ENCODE data around the gene WASL. TPM values are rescaled to one million over a fixed set of nuclear protein-coding genes. Genes with fewer than 3 reads are reported as not detected.

The WASL gene
- total RNA-seq, 1 experiment from 2014 or later: 33.2 TPM

- H3K36me3 Mint-ChIP-seq (ENCODE audit: insufficient read depth, unreplicated experiment): peaks cover 6% of the 10 kb centered on the region
- H3K9me3 Mint-ChIP-seq (ENCODE audit: low read depth, unreplicated experiment): no peaks in the 10 kb centered on the region
- intact Hi-C loops (cut with micrococcal nuclease; ENCODE audit: unreplicated experiment): no loop called here
- no TSS peak for BruUV-seq (replicated peaks)
- peaks cover 8% of the 10 kb centered on the region for H3K4me1 Mint-ChIP-seq (ENCODE audit: low read depth, unreplicated experiment)
- CTCF ChIA-PET: no interaction called here
- H3K27ac Mint-ChIP-seq (ENCODE audit: unreplicated experiment): no peak overlapping the region
- TF ChIP-seq, protein P1, sequence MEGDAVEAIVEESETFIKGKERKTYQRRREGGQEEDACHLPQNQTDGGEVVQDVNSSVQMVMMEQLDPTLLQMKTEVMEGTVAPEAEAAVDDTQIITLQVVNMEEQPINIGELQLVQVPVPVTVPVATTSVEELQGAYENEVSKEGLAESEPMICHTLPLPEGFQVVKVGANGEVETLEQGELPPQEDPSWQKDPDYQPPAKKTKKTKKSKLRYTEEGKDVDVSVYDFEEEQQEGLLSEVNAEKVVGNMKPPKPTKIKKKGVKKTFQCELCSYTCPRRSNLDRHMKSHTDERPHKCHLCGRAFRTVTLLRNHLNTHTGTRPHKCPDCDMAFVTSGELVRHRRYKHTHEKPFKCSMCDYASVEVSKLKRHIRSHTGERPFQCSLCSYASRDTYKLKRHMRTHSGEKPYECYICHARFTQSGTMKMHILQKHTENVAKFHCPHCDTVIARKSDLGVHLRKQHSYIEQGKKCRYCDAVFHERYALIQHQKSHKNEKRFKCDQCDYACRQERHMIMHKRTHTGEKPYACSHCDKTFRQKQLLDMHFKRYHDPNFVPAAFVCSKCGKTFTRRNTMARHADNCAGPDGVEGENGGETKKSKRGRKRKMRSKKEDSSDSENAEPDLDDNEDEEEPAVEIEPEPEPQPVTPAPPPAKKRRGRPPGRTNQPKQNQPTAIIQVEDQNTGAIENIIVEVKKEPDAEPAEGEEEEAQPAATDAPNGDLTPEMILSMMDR (IDR thresholded peaks at IDR 0.05; ENCODE audit: unreplicated experiment): no peak
- no peak for DNase-seq
- H3K27me3 Mint-ChIP-seq (ENCODE audit: unreplicated experiment): no peaks in the 10 kb centered on the region
- no peak overlapping the region for H3K4me3 Mint-ChIP-seq (ENCODE audit: low read depth, unreplicated experiment)
Observed at GRCh38 chr7:123687161-123687560, 61.6 kb downstream of the WASL start.

- Mint-ChIP-seq H3K27me3 (ENCODE audit: unreplicated experiment) (no peaks in the 10 kb centered on the region), H3K36me3 (ENCODE audit: insufficient read depth, unreplicated experiment) (no peaks in the 10 kb centered on the region), H3K4me3 (ENCODE audit: low read depth, unreplicated experiment) (no peak overlapping the region), H3K4me1 (ENCODE audit: low read depth, unreplicated experiment) (no peaks in the 10 kb centered on the region), H3K27ac (ENCODE audit: unreplicated experiment) (no peak overlapping the region), H3K9me3 (ENCODE audit: low read depth, unreplicated experiment) (no peaks in the 10 kb centered on the region)
- CTCF ChIA-PET: interaction anchor here (0.7 to 1.4 kb wide), 4 partner anchors 115 to 190 kb away, joined by 3 to 9 read pairs (median 8); no protein-coding TSS in a partner anchor
- TF ChIP-seq, protein P1 (IDR thresholded peaks at IDR 0.05; ENCODE audit: unreplicated experiment): peak; percentile 21
- intact Hi-C loops (cut with micrococcal nuclease; ENCODE audit: unreplicated experiment): loop anchor here (1.0 to 5.0 kb wide), 5 partner anchors 47 to 190 kb away; partner anchors contain the start of gene WASL
- no TSS peak for BruUV-seq (replicated peaks)
- peak; percentile 24 for DNase-seq
Observed at GRCh38 chr7:123682690-123683089, 66.1 kb downstream of the WASL start.

DNA sequence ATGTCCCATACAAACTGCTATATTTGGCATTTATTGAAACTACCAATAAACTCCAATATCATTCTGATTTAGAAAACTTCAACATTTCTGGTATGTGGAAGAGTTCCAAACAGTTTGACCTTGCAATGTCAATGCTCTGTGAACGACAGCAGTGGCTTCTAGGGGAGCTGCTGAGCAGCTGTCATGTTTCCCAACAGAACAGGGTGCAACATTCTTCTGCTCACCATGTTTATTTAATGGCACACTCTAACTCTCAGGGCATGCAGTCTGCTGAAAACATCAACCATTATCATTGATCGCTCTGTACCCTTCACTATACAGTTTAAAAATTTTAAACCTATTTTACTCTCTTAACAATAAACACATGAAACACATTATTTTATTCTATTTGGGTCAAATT, 67.2 kb downstream of the WASL start:
- H3K36me3 Mint-ChIP-seq (ENCODE audit: insufficient read depth, unreplicated experiment): no peaks in the 10 kb centered on the region
- intact Hi-C loops (cut with micrococcal nuclease; ENCODE audit: unreplicated experiment): loop anchor here (5.0 kb wide), 1 partner anchor 66 kb away; the partner anchor contains the start of gene WASL
- H3K4me3 Mint-ChIP-seq (ENCODE audit: low read depth, unreplicated experiment): no peak overlapping the region
- no peaks in the 10 kb centered on the region for H3K27me3 Mint-ChIP-seq (ENCODE audit: unreplicated experiment)
- no peak for DNase-seq
- CTCF ChIA-PET: interaction anchor here (1.4 kb wide), 1 partner anchor 184 kb away, joined by 8 read pairs; no protein-coding TSS in a partner anchor
- TF ChIP-seq, protein P1 (IDR thresholded peaks at IDR 0.05; ENCODE audit: unreplicated experiment): no peak
- no TSS peak for BruUV-seq (replicated peaks)
- no peaks in the 10 kb centered on the region for H3K4me1 Mint-ChIP-seq (ENCODE audit: low read depth, unreplicated experiment)
- H3K9me3 Mint-ChIP-seq (ENCODE audit: low read depth, unreplicated experiment): no peaks in the 10 kb centered on the region
- H3K27ac Mint-ChIP-seq (ENCODE audit: unreplicated experiment): no peak overlapping the region

DNA sequence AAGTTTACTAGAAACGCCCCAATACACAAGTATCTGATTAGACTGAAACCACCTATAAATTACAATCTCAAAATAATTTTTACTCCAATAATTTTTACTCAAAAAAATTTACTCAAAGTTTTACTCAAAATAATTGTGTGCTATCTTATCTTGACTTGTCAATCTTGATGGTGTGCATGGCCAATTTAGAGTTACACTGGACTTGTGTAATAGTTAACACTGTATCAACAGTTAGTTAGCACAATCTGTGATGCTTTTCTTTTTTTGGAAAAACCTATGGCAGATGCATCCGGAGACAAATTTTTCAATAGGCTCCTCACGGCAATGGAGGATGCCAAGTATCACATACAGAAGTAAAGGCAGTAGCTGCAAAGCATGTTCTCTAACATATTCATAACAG, 68.2 kb downstream of the WASL start:
- H3K9me3 Mint-ChIP-seq (ENCODE audit: low read depth, unreplicated experiment): no peaks in the 10 kb centered on the region
- no peaks in the 10 kb centered on the region for H3K36me3 Mint-ChIP-seq (ENCODE audit: insufficient read depth, unreplicated experiment)
- TF ChIP-seq, protein P1 (IDR thresholded peaks at IDR 0.05; ENCODE audit: unreplicated experiment): no peak
- DNase-seq: no peak
- H3K4me1 Mint-ChIP-seq (ENCODE audit: low read depth, unreplicated experiment): no peaks in the 10 kb centered on the region
- CTCF ChIA-PET: interaction anchor here (0.6 kb wide), 1 partner anchor 118 kb away, joined by 3 read pairs; no protein-coding TSS in a partner anchor
- BruUV-seq (replicated peaks): no TSS peak
- intact Hi-C loops (cut with micrococcal nuclease; ENCODE audit: unreplicated experiment): loop anchor here (5.0 kb wide), 1 partner anchor 67 kb away; the partner anchor contains the start of gene WASL
- no peak overlapping the region for H3K4me3 Mint-ChIP-seq (ENCODE audit: low read depth, unreplicated experiment)
- no peak overlapping the region for H3K27ac Mint-ChIP-seq (ENCODE audit: unreplicated experiment)
- no peaks in the 10 kb centered on the region for H3K27me3 Mint-ChIP-seq (ENCODE audit: unreplicated experiment)

Measured in Calu3 (cell line).